Sigmoid colon (tissue), 7 donors: ENCODE data around the gene LRRC38. TPM values are rescaled to one million over a fixed set of nuclear protein-coding genes. Genes with fewer than 3 reads are reported as not detected.

Experiments used
- DNase-seq: peaks from one replicate; pipeline ENCODE4 v3.0.0-alpha.2; 2019
- H3K27ac ChIP-seq, 4 donors: fragments of 200-600 bp; sonication (generic); one replicate each; pipeline ENCODE4 v1.5.1; 2016 to 2019; ENCODE audit warnings: mild to moderate bottlenecking in 1 of 4
- H3K27me3 ChIP-seq, 3 donors: fragments of 200-600 bp; sonication (generic); one replicate each; pipeline ENCODE4 v1.5.1; 2019; ENCODE audit warnings: mild to moderate bottlenecking in 1 of 3
- H3K36me3 ChIP-seq, 4 donors: fragments of 200-600 bp; sonication (generic); one replicate each; pipeline ENCODE4 v1.5.1; 2016 to 2019
- H3K4me1 ChIP-seq, 4 donors: fragments of 200-600 bp; sonication (generic); one replicate each; pipeline ENCODE4 v1.5.1; 2017 to 2019
- H3K4me3 ChIP-seq, 4 donors: fragments of 200-600 bp; sonication (generic); one replicate each; pipeline ENCODE4 v1.5.1; 2017 to 2019; ENCODE audit warnings: mild to moderate bottlenecking in 2 of 4, moderate library complexity in 1 of 4
- H3K9me3 ChIP-seq, 4 donors: fragments of 200-600 bp in 3 of 4; sonication (generic) in 3 of 4; one replicate each; pipeline versions ENCODE4 v1.5.1 to v1.6.1; 2013 to 2019
- CTCF ChIP-seq, 4 experiments: fragments of 450-650 bp in 3 of 4; fragments of 200-600 bp in 1 of 4; IDR thresholded peaks; one replicate each; pipeline ENCODE4 v1.5.1; 2016 to 2019; ENCODE audit warnings: antibody characterized with exemption in 4 of 4, mild to moderate bottlenecking in 3 of 4, moderate library complexity in 2 of 4
- EP300 ChIP-seq, 4 donors: sonication (generic); formaldehyde crosslinking; IDR thresholded peaks; one replicate each; pipeline ENCODE4 v1.6.1; 2017; ENCODE audit warnings: antibody characterized with exemption in 4 of 4
- POLR2A ChIP-seq, 2 donors: fragments of 450-650 bp; IDR thresholded peaks; one replicate each; pipeline ENCODE4 v1.6.1; 2016; ENCODE audit warnings: antibody characterized with exemption in 2 of 2, mild to moderate bottlenecking in 2 of 2, moderate library complexity in 2 of 2
- POLR2AphosphoS5 ChIP-seq, 4 donors: sonication (generic); formaldehyde crosslinking; IDR thresholded peaks; one replicate each; pipeline ENCODE4 v1.6.1; 2017; ENCODE audit warnings: antibody characterized with exemption in 4 of 4
- WGBS, 2 donors: extraction: QIAGEN DNeasy Blood & Tissue Kit; methylation state at CpG; one replicate each; pipeline ENCODE4 v1.1.7; 2013; 5-methylcytosine and 5-hydroxymethylcytosine counted together
- intact Hi-C: fragments of 100-400 bp; cut with DNase I; formaldehyde crosslinking; loops from one replicate; pipeline ENCODE4 v1.15.1; 2023
- polyA plus RNA-seq, 3 donors: library from polyadenylated mRNA; stranded (reverse); fragments of 200-250 nt; gene quantifications; one replicate each; pipeline ENCODE4 v1.2.3, GENCODE V29; 2013
- total RNA-seq, 4 donors: library from RNA; depleted of rRNA; stranded (reverse); fragments of >200 nt; gene quantifications; one replicate each; pipeline ENCODE4 v1.1.0, GENCODE V29; 2016
- donor health status: healthy with polysubstance abuse.
- donor health status: Bipolar disorder and iron deficiency.
- donor health status: healthy.

The LRRC38 gene
- total and polyA plus RNA-seq, 7 donors: not detected

- H3K27ac ChIP-seq: no peak overlapping the region
- TF ChIP-seq POLR2AphosphoS5 (IDR thresholded peaks at IDR 0.05) (no peak), POLR2A (IDR thresholded peaks at IDR 0.05) (no peak), EP300 (IDR thresholded peaks at IDR 0.05) (no peak), CTCF (IDR thresholded peaks at IDR 0.05) (no peak)
- no peak for DNase-seq
- peaks cover 0 to 13% (median 0%) of the 10 kb centered on the region in 3 donors for H3K27me3 ChIP-seq
- H3K9me3 ChIP-seq: no peaks in the 10 kb centered on the region
- H3K4me3 ChIP-seq: no peak overlapping the region
- no peaks in the 10 kb centered on the region for H3K4me1 ChIP-seq
- WGBS, 2 donors: 38 to 65% methylated on average over 7 of the region's 7 CpGs
- no peaks in the 10 kb centered on the region for H3K36me3 ChIP-seq
- intact Hi-C loops: no loop called here
Observed at GRCh38 chr1:13498553-13498952, 15.2 kb downstream of the LRRC38 start.

GRCh38 chr1:13495186-13495585 lies 18.6 kb downstream of the LRRC38 start:
- H3K9me3 ChIP-seq: no peaks in the 10 kb centered on the region
- H3K36me3 ChIP-seq: no peaks in the 10 kb centered on the region
- DNase-seq: no peak
- 64 to 68% methylated on average over 7 of the region's 7 CpGs for WGBS, 2 donors
- intact Hi-C loops: no loop called here
- peaks cover 0 to 5% (median 0%) of the 10 kb centered on the region in 3 donors for H3K27me3 ChIP-seq
- H3K4me3 ChIP-seq: no peak overlapping the region
- no peaks in the 10 kb centered on the region for H3K4me1 ChIP-seq
- TF ChIP-seq CTCF (IDR thresholded peaks at IDR 0.05) (no peak), EP300 (IDR thresholded peaks at IDR 0.05) (no peak), POLR2AphosphoS5 (IDR thresholded peaks at IDR 0.05) (no peak), POLR2A (IDR thresholded peaks at IDR 0.05) (no peak)
- H3K27ac ChIP-seq: no peak overlapping the region

GRCh38 chr1:13494712-13495111 lies 19.1 kb downstream of the LRRC38 start:
- no peak overlapping the region for H3K27ac ChIP-seq
- intact Hi-C loops: no loop called here
- DNase-seq: no peak
- TF ChIP-seq EP300 (IDR thresholded peaks at IDR 0.05) (no peak), POLR2A (IDR thresholded peaks at IDR 0.05) (no peak), POLR2AphosphoS5 (IDR thresholded peaks at IDR 0.05) (no peak), CTCF (IDR thresholded peaks at IDR 0.05) (no peak)
- H3K4me3 ChIP-seq: no peak overlapping the region
- H3K27me3 ChIP-seq: peaks cover 0 to 5% (median 0%) of the 10 kb centered on the region in 3 donors
- 75 to 82% methylated on average over 6 of the region's 6 CpGs for WGBS, 2 donors
- no peaks in the 10 kb centered on the region for H3K9me3 ChIP-seq
- no peaks in the 10 kb centered on the region for H3K4me1 ChIP-seq
- H3K36me3 ChIP-seq: no peaks in the 10 kb centered on the region

- intact Hi-C loops: no loop called here
- no peaks in the 10 kb centered on the region for H3K36me3 ChIP-seq
- TF ChIP-seq POLR2A (IDR thresholded peaks at IDR 0.05): no peak
- TF ChIP-seq EP300 (IDR thresholded peaks at IDR 0.05): no peak
- no peak for TF ChIP-seq CTCF (IDR thresholded peaks at IDR 0.05)
- TF ChIP-seq POLR2AphosphoS5 (IDR thresholded peaks at IDR 0.05): no peak
- DNase-seq: no peak
- no peaks in the 10 kb centered on the region for H3K9me3 ChIP-seq
- WGBS, 2 donors: 39 to 64% methylated on average over 5 of the region's 5 CpGs
- no peaks in the 10 kb centered on the region for H3K4me1 ChIP-seq
- H3K4me3 ChIP-seq: no peak overlapping the region
- H3K27me3 ChIP-seq: peaks cover 0 to 5% (median 0%) of the 10 kb centered on the region in 3 donors
- H3K27ac ChIP-seq: no peak overlapping the region
Observed at GRCh38 chr1:13494025-13494424, 19.8 kb downstream of the LRRC38 start.

- intact Hi-C loops: no loop called here
- Histone ChIP-seq H3K27me3 (peaks cover 0 to 5% (median 0%) of the 10 kb centered on the region in 3 donors), H3K4me1 (no peaks in the 10 kb centered on the region), H3K27ac (no peak overlapping the region), H3K4me3 (no peak overlapping the region), H3K9me3 (no peaks in the 10 kb centered on the region), H3K36me3 (no peaks in the 10 kb centered on the region)
- WGBS, 2 donors: 55 to 59% methylated on average over 12 of the region's 12 CpGs
- no peak for DNase-seq
- TF ChIP-seq POLR2A (IDR thresholded peaks at IDR 0.05) (no peak), POLR2AphosphoS5 (IDR thresholded peaks at IDR 0.05) (no peak), CTCF (IDR thresholded peaks at IDR 0.05) (no peak), EP300 (IDR thresholded peaks at IDR 0.05) (no peak)
Observed at GRCh38 chr1:13492711-13493110, 21.1 kb downstream of the LRRC38 start.
